Activated T-cell treated with anti-CD3 and anti-CD28 coated beads, Interleukin-2, amount 50 U/mL, for 24 hours (primary cell): ENCODE measurements around the gene HSD17B1.
"Not testable (repeated sequence)": the region's sequence is repeated elsewhere in the genome, so short reads cannot be mapped to it uniquely, and the experiment has no call there.

Source experiments
- DNase-seq: peaks from one replicate; pipeline ENCODE4 v3.0.0-alpha.2; 2020
- H3K27ac Mint-ChIP-seq: 2 replicates; pipeline ENCODE4 v1.8.0; 2020; ENCODE audit warnings: mild to moderate bottlenecking, mixed read lengths
- H3K27me3 Mint-ChIP-seq: 2 replicates; pipeline ENCODE4 v1.8.0; 2020; ENCODE audit warnings: mixed read lengths
- H3K36me3 Mint-ChIP-seq: 2 replicates; pipeline ENCODE4 v1.8.0; 2020; ENCODE audit warnings: low read depth, mixed read lengths
- H3K4me1 Mint-ChIP-seq: 2 replicates; pipeline ENCODE4 v1.8.0; 2020; ENCODE audit warnings: low read depth, mixed read lengths
- H3K4me3 Mint-ChIP-seq: 2 replicates; pipeline ENCODE4 v1.8.0; 2020; ENCODE audit warnings: mild to moderate bottlenecking, moderate library complexity, mixed read lengths
- H3K9me3 Mint-ChIP-seq: 2 replicates; pipeline ENCODE4 v1.8.0; 2020; ENCODE audit warnings: mixed read lengths

Gene HSD17B1

DNA sequence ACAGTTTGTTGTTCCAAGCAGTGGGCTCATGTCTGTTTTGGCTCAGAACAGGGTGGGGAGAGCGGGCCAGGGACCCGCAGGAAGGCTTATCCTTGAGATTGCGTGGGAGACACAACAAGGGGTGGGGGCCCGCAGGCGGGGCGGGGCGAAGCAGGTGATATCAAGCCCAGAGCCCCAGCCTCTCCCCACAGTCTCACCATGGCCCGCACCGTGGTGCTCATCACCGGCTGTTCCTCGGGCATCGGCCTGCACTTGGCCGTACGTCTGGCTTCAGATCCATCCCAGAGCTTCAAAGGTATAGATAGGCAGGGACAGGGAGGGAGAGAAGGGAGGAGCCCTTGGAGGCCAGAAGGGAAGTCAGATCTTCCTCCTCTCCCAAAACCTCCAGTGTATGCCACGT, at the start of gene HSD17B1:
Gene HSD17B1 (plus strand): TSS at position 188 of the 400 bp plus-strand sequence. CDS start 11 bp downstream, at position 199.
- peaks cover 16% of the 10 kb centered on the region for H3K36me3 Mint-ChIP-seq
- H3K9me3 Mint-ChIP-seq, DNase-seq, H3K27me3 Mint-ChIP-seq: not testable (repeated sequence)
- peak within 1 kb of the TSS; percentile 93 for H3K27ac Mint-ChIP-seq
- H3K4me3 Mint-ChIP-seq, result peak within 1 kb of the TSS; percentile 89
- H3K4me1 Mint-ChIP-seq, result peaks cover 34% of the 10 kb centered on the region

DNA sequence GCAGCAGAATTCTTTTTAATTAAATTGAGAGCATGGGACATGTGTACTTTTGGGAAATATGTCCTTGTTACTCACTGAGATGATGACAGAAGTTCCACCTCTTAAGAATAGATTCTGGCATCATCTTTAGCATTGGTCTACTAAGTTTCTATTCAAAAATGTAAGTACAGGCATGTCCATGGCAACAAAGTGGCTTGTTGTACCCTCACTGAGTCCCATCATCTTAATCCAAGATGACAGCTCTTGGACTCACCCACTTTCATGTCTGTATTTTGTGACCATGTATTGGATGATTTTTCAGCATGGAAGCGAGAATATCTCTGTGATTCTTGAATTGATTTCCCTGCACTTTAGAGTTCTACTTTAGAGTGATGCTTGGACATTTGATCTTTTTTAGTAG, 49.8 kb upstream of the HSD17B1 start:
- Mint-ChIP-seq H3K9me3 (no peaks in the 10 kb centered on the region), H3K4me1 (no peaks in the 10 kb centered on the region), H3K27ac (no peak overlapping the region), H3K27me3 (no peaks in the 10 kb centered on the region), H3K4me3 (no peak overlapping the region), H3K36me3 (peaks cover 43% of the 10 kb centered on the region)
- DNase-seq, result no peak

DNA sequence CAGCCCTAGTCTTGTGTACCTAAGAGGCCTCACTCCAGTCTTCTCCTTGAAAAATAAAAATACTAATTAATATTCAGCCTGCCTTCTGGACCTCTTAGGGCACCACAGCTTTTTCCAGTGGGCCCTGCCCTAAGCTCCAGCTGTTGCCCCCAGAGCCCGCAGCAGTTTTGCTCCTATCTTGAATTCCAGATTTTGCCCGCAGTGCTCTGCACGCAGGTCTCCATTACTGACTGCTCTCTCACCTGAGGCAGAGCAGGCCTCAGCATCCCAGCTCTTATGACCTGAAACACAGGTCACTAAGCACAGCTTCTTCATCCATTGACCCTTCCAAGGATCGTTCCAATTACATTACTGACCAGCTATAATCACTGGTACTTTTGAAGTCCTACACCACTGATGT, 45.1 kb upstream of the HSD17B1 start:
- Mint-ChIP-seq H3K4me3 (no peak overlapping the region), H3K36me3 (peaks cover 26% of the 10 kb centered on the region), H3K4me1 (no peaks in the 10 kb centered on the region), H3K9me3 (no peaks in the 10 kb centered on the region), H3K27me3 (no peaks in the 10 kb centered on the region), H3K27ac (no peak overlapping the region)
- DNase-seq, result no peak

- DNase-seq, result no peak
- Mint-ChIP-seq H3K4me3 (no peak overlapping the region), H3K27me3 (no peaks in the 10 kb centered on the region), H3K27ac (no peak overlapping the region), H3K9me3 (no peaks in the 10 kb centered on the region), H3K4me1 (no peaks in the 10 kb centered on the region), H3K36me3 (peaks cover 19% of the 10 kb centered on the region)
Observed at GRCh38 chr17:42508426-42509165, 44.1 kb upstream of the HSD17B1 start.

DNA sequence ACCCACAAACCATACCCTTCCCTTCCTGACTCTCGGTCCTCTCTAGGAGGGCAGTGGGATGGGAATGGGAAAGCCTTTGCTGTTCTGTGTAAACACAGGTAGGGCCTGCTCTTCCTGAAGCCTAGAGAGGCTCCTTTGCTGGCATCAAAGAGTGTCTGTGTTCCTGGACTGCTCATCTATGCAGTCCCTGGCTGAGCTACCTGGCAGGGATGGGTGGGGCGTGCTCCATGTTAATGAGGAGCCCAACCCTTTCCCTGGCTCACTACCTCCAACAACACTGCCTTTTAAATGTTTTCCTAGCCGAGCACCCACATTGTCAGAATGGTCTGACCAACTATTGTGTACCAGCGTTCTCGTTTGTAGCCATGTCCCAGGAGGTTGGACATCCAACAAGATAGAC, 43.3 kb upstream of the HSD17B1 start:
- Mint-ChIP-seq H3K27me3 (no peaks in the 10 kb centered on the region), H3K4me3 (no peak overlapping the region), H3K9me3 (no peaks in the 10 kb centered on the region), H3K27ac (no peak overlapping the region), H3K36me3 (peaks cover 14% of the 10 kb centered on the region), H3K4me1 (no peaks in the 10 kb centered on the region)
- DNase-seq, result no peak

DNA sequence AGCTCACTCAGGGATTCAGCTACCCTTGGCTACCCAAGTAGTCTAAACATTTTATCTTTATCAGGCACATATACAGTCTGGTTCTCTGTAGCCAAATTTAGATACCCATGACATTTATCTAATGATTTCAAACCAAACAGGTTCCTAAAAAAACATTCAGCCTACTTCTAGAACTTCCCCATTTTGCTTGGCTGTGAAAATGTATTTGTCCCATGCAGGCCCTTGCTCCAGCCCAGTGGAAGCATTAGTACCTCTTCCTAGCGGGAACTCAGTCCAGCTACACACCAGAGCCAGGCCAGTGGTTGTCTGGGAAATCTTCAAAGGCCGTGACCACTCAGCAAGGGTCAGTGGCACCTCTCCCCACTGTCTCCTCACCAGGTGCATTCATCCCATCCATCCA, 42.9 kb upstream of the HSD17B1 start:
- DNase-seq, result no peak
- Mint-ChIP-seq H3K36me3 (peaks cover 14% of the 10 kb centered on the region), H3K9me3 (no peaks in the 10 kb centered on the region), H3K27ac (no peak overlapping the region), H3K27me3 (no peaks in the 10 kb centered on the region), H3K4me1 (no peaks in the 10 kb centered on the region), H3K4me3 (no peak overlapping the region)

DNA sequence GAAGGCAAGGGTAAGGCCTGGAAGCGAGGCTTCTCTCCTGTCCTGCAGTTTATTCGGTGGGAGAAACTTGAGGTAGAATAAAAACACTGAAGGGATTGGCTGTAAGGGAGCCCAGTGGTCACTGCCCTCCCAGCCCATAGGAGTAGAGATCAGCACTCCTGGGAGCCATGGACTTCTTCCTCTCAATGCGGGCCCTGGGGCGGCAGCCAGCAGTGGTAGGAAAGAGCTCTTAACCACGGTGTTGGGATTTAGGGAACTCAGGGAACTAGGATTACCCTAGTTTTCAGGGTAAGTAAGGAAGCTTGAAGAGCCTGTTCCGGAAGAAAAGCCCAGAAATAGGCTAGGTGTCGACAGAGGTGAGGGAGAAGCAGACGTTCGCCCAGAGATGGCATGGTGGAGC, 40.5 kb upstream of the HSD17B1 start:
- Mint-ChIP-seq H3K4me1 (no peaks in the 10 kb centered on the region), H3K27ac (no peak overlapping the region), H3K27me3 (no peaks in the 10 kb centered on the region), H3K36me3 (peaks cover 14% of the 10 kb centered on the region), H3K9me3 (no peaks in the 10 kb centered on the region), H3K4me3 (no peak overlapping the region)
- no peak for DNase-seq

DNA sequence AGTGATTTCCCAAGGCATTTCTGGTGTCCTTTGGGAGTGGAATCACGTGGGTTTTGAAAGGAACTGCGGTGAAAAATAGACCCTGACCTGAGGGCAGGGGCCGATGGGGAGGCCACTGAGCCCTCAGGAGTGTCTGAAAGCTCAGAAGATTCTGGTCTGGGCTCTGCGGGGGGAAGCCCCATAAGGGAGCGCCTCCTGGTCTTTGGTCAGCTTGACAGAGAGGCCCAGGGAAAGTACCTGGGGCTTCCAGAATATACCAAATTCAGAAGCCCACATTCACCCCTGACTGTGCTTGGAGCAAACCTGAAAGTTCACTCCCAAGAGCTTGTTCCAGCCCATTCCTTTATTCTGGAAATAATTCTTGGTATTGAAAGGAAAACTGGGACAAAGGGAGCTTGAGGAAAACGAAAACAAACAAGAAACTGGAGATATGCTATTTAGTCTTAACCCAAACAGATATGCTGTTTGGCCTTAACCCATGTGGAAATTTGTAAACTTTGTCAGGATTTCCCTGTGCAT, 39.9 kb upstream of the HSD17B1 start:
- H3K4me1 Mint-ChIP-seq, result peaks cover 2% of the 10 kb centered on the region
- H3K36me3 Mint-ChIP-seq, result peaks cover 12% of the 10 kb centered on the region
- H3K4me3 Mint-ChIP-seq, result no peak overlapping the region
- no peak overlapping the region for H3K27ac Mint-ChIP-seq
- no peaks in the 10 kb centered on the region for H3K27me3 Mint-ChIP-seq
- no peak for DNase-seq
- H3K9me3 Mint-ChIP-seq, result no peaks in the 10 kb centered on the region

GRCh38 chr17:42513686-42514085, 39.0 kb upstream of the HSD17B1 start:
- Mint-ChIP-seq H3K27ac (no peak overlapping the region), H3K4me3 (no peak overlapping the region), H3K4me1 (peaks cover 2% of the 10 kb centered on the region), H3K27me3 (no peaks in the 10 kb centered on the region), H3K36me3 (peaks cover 5% of the 10 kb centered on the region), H3K9me3 (no peaks in the 10 kb centered on the region)
- DNase-seq, result no peak

- DNase-seq, result no peak
- Mint-ChIP-seq H3K4me3 (no peak overlapping the region), H3K9me3 (no peaks in the 10 kb centered on the region), H3K36me3 (peaks cover 3% of the 10 kb centered on the region), H3K4me1 (peaks cover 2% of the 10 kb centered on the region), H3K27me3 (no peaks in the 10 kb centered on the region), H3K27ac (no peak overlapping the region)
Observed at GRCh38 chr17:42514279-42514678, 38.4 kb upstream of the HSD17B1 start.

- peaks cover 3% of the 10 kb centered on the region for H3K36me3 Mint-ChIP-seq
- H3K27me3 Mint-ChIP-seq, result no peaks in the 10 kb centered on the region
- H3K4me1 Mint-ChIP-seq, result peaks cover 2% of the 10 kb centered on the region
- no peak overlapping the region for H3K27ac Mint-ChIP-seq
- no peaks in the 10 kb centered on the region for H3K9me3 Mint-ChIP-seq
- H3K4me3 Mint-ChIP-seq, result no peak overlapping the region
- no peak for DNase-seq
Observed at GRCh38 chr17:42514867-42515266, 37.9 kb upstream of the HSD17B1 start.

DNA sequence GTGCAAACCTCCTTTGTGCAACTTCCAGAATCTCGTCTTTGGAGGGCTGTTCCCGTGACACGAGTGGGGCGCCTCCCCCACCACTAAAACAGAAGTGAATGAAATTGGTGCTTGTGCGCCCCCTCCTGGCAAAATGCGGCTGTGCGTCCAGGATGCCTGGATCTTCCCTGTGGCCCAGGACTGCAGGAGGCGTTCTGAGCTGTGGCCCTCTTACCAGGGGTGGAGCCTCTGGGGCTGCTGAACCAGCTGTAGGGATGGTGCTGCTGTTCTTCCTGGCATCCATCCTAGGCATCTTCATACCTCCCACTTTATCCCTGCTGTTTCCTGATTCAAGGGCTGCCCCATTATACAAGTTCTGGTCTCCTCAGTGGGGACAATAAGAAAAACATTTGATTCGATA, 35.2 kb upstream of the HSD17B1 start:
- Mint-ChIP-seq H3K9me3 (no peaks in the 10 kb centered on the region), H3K27ac (no peak overlapping the region), H3K4me1 (peaks cover 6% of the 10 kb centered on the region), H3K4me3 (no peak overlapping the region), H3K36me3 (peaks cover 11% of the 10 kb centered on the region), H3K27me3 (no peaks in the 10 kb centered on the region)
- peak; percentile 88 for DNase-seq

- Mint-ChIP-seq H3K27me3 (no peaks in the 10 kb centered on the region), H3K4me1 (peaks cover 8% of the 10 kb centered on the region), H3K27ac (no peak overlapping the region), H3K9me3 (no peaks in the 10 kb centered on the region), H3K4me3 (no peak overlapping the region), H3K36me3 (peaks cover 12% of the 10 kb centered on the region)
- DNase-seq, result no peak
Observed at GRCh38 chr17:42518046-42518754, 34.5 kb upstream of the HSD17B1 start.

DNA sequence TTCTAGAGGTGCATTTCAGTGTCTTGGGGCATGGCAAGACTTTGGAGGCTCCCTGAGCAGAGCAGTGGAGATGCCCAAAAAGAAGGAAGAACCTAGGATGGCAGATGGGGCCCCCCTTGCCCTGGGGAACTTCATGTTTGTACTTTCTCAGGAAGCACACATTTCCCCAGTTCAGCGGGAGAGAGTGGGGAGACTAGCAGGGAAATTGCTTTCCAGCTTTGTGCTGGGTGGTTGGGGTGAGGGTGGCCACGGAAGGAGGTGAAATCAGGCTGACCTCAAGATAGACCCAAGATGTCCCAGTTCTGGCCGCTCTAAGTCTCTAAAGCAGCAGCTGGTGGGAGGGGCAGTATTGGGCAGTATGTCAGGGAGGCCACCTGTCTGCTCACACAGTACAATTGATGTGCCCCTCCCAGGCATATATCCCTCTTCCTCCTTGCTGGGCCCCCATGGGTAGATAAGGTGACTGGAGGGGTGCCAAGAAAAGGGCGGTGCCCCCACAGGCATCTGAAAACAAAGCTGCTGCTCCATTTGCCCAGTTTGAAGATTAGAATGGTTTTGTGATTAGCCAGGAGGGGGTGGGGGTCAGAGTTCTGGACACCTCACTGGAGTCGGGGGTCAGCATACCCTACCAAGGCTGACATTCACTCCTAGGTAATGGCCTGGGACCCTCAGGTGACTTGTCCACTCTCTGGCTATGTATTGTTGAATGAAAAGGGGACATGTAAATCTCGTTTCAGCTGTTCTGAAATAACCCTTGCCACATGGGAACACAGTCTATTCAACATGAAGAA, 33.8 kb upstream of the HSD17B1 start:
- Mint-ChIP-seq H3K9me3 (no peaks in the 10 kb centered on the region), H3K27ac (no peak overlapping the region), H3K36me3 (peaks cover 11% of the 10 kb centered on the region), H3K4me1 (peaks cover 14% of the 10 kb centered on the region), H3K27me3 (no peaks in the 10 kb centered on the region), H3K4me3 (no peak overlapping the region)
- no peak for DNase-seq
